ENCODE measurements around the gene OR2AG1.

- no peak for TF ChIP-seq CTCF (IDR thresholded peaks at IDR 0.05)
- no peak for TF ChIP-seq POLR2A (IDR thresholded peaks at IDR 0.05)
Measured at GRCh38 chr11:6747097-6747668, 35.6 kb upstream of the OR2AG1 start.

Measured in Peyer's patch (tissue), 4 donors.